HepG2 (cell line): Measurements from ENCODE around the gene RNF25. TPM values are rescaled to one million over a fixed set of nuclear protein-coding genes. Genes with fewer than 3 reads are reported as not detected.

ENCODE experiments used
- ATAC-seq: fragments of 200-7000 bp; cut with Tn5 transposase; 3 replicates; pipeline ENCODE4 v1.9.1; 2020; ENCODE audit warnings: mild to moderate bottlenecking, moderate library complexity
- BruUV-seq: library from RNA; stranded (reverse); fragments of 400-500 nt; replicated peaks from 2 replicates; lab custom pipeline; 2021; lab: Mats Ljungman, UMichigan
- CTCF ChIA-PET: fragments of 300-600 bp; formaldehyde crosslinking; extraction: SDS; loops from one replicate; lab custom pipeline; 2021; ENCODE audit warnings: low total read pairs, inconsistent platforms, low intra/inter-chr PET ratio; lab: Yijun Ruan, JAX
- POLR2A ChIA-PET: fragments of 350-600 bp; sonication (Branson Sonifier 250); formaldehyde crosslinking; loops from one replicate; lab custom pipeline; 2020; ENCODE audit warnings: antibody characterized with exemption, inconsistent platforms; lab: Yijun Ruan, JAX
- DNase-seq: peaks from one replicate; pipeline ENCODE4 v3.0.0-alpha.2; 2015; ENCODE audit warnings: low spot score
- FAIRE-seq: peaks from 3 replicates; lab custom pipeline; 2011; peaks lifted over from hg19 to GRCh38; lab: Jason Lieb, UNC
- H2AFZ ChIP-seq: one replicate; pipeline ENCODE4 v1.6.1; 2011; ENCODE audit warnings: low read length, inconsistent platforms
- H3K27ac ChIP-seq: fragments of 300-600 bp; 3 replicates; pipeline ENCODE4 v1.8.0; 2011; ENCODE audit warnings: mixed run types, mild to moderate bottlenecking, mixed read lengths, low read length, inconsistent platforms; ENCODE audit not compliant: insufficient read depth; ENCODE audit errors: extremely low read length
- H3K27me3 ChIP-seq, 2 experiments: fragments of 200-600 bp in 1 of 2; 2 replicates in 1 of 2; 3 replicates in 1 of 2; pipeline versions ENCODE4 v1.6.0 to v1.8.0; 2011; ENCODE audit warnings: low read length in 2 of 2, mild to moderate bottlenecking in 2 of 2, moderate library complexity in 2 of 2, inconsistent platforms in 1 of 2; ENCODE audit not compliant: insufficient read depth in 2 of 2, control insufficient read depth in 1 of 2
- H3K36me3 ChIP-seq, 2 experiments: fragments of 200-600 bp in 1 of 2; replicated peaks in 1 of 2; 2 replicates in 1 of 2; 3 replicates in 1 of 2; pipeline versions ENCODE4 v1.5.1 to v1.8.0; 2011; ENCODE audit warnings: low read length in 2 of 2, inconsistent platforms in 1 of 2; ENCODE audit not compliant: insufficient read depth in 2 of 2, control insufficient read depth in 1 of 2
- H3K4me1 ChIP-seq: 2 replicates; pipeline ENCODE4 v1.5.1; 2012; ENCODE audit warnings: low read length, inconsistent platforms; ENCODE audit not compliant: insufficient read depth
- H3K4me2 ChIP-seq: 2 replicates; pipeline ENCODE4 v1.6.0; 2011; ENCODE audit warnings: low read depth, low read length, inconsistent platforms
- H3K4me3 ChIP-seq, 3 experiments: fragments of 200-600 bp in 1 of 3; sonication (generic), shearing (Covaris generic) in 1 of 3; replicated peaks in 1 of 3; 2 replicates each; pipeline ENCODE4 v1.5.1; 2011 to 2016; ENCODE audit warnings: low read length in 3 of 3, inconsistent platforms in 2 of 3, low read depth in 2 of 3, mild to moderate bottlenecking in 2 of 3, control low read depth in 1 of 3, mixed read lengths in 1 of 3; ENCODE audit not compliant: insufficient read depth in 1 of 3
- H3K79me2 ChIP-seq: one replicate; pipeline ENCODE4 v1.6.1; 2011; ENCODE audit warnings: low read length, inconsistent platforms; ENCODE audit not compliant: insufficient read depth
- H3K9ac ChIP-seq: 2 replicates; pipeline ENCODE4 v1.6.0; 2011; ENCODE audit warnings: mild to moderate bottlenecking, low read depth, low read length, inconsistent platforms; ENCODE audit not compliant: insufficient read depth
- H3K9me3 ChIP-seq: 2 replicates; pipeline ENCODE4 v1.5.1; 2012; ENCODE audit warnings: mild to moderate bottlenecking, low read length
- H4K20me1 ChIP-seq: 2 replicates; pipeline ENCODE4 v1.6.0; 2011; ENCODE audit warnings: inconsistent platforms, mild to moderate bottlenecking, low read length, moderate library complexity; ENCODE audit not compliant: insufficient read depth
- DNMT1 ChIP-seq: sonication (generic); formaldehyde crosslinking; IDR thresholded peaks from 2 replicates; pipeline ENCODE4 v1.5.1; 2020; ENCODE audit warnings: mild to moderate bottlenecking, missing genetic modification reagents
- IRF9 ChIP-seq: sonication (generic); formaldehyde crosslinking; IDR thresholded peaks from 2 replicates; pipeline ENCODE4 v1.8.0; 2022; ENCODE audit warnings: missing genetic modification reagents, mild to moderate bottlenecking, borderline replicate concordance
- KMT2B ChIP-seq: IDR thresholded peaks from 2 replicates; pipeline ENCODE4 v1.6.1; 2016; ENCODE audit warnings: missing genetic modification reagents, missing compliant biosample characterization
- NFE2 ChIP-seq: sonication (generic); formaldehyde crosslinking; IDR thresholded peaks from 2 replicates; pipeline ENCODE4 v1.4.0; 2020; ENCODE audit warnings: missing genetic modification reagents
- SKIL ChIP-seq: sonication (generic); formaldehyde crosslinking; IDR thresholded peaks from 2 replicates; pipeline ENCODE4 v1.8.0; 2022; ENCODE audit warnings: missing genetic modification reagents, mild to moderate bottlenecking, moderate library complexity, borderline replicate concordance
- TBX2 ChIP-seq: sonication (generic); formaldehyde crosslinking; IDR thresholded peaks from 2 replicates; pipeline ENCODE4 v1.5.0; 2020; ENCODE audit warnings: missing genetic modification reagents, mild to moderate bottlenecking, borderline replicate concordance
- ZBTB38 ChIP-seq: sonication (generic); formaldehyde crosslinking; IDR thresholded peaks from 2 replicates; pipeline ENCODE4 v1.5.1; 2020; ENCODE audit warnings: mild to moderate bottlenecking, missing genetic modification reagents
- ZNF263 ChIP-seq: sonication (generic); formaldehyde crosslinking; IDR thresholded peaks from 2 replicates; pipeline ENCODE4 v1.4.0; 2020; ENCODE audit warnings: missing genetic modification reagents
- ZNF33B ChIP-seq: sonication (generic); formaldehyde crosslinking; IDR thresholded peaks from 2 replicates; pipeline ENCODE4 v1.5.1; 2020; ENCODE audit warnings: mild to moderate bottlenecking, missing genetic modification reagents
- ZNF747 ChIP-seq: sonication (generic); formaldehyde crosslinking; IDR thresholded peaks from 2 replicates; pipeline ENCODE4 v1.8.1; 2023; ENCODE audit warnings: missing genetic modification reagents, mild to moderate bottlenecking, borderline replicate concordance
- ZNF800 ChIP-seq: sonication (generic); formaldehyde crosslinking; IDR thresholded peaks from 2 replicates; pipeline ENCODE4 v1.4.0; 2020; ENCODE audit warnings: missing genetic modification reagents
- WGBS: methylation state at CpG from one replicate; pipeline ENCODE4 v1.1.6; 2017; ENCODE audit warnings: low lambda C conversion rate; 5-methylcytosine and 5-hydroxymethylcytosine counted together
- in situ Hi-C: cut with HindIII; loops from 2 replicates; pipeline ENCODE4 v1.10.0; 2017; ENCODE audit warnings: low pct_unique_long_range_greater_than_20kb; ENCODE audit not compliant: extremely low pct_ligation_motif_present
- intact Hi-C: fragments of 100-400 bp; cut with micrococcal nuclease; formaldehyde crosslinking; loops from one replicate; pipeline ENCODE4 v1.10.0; 2022; ENCODE audit not compliant: unreplicated experiment
- polyA plus RNA-seq, 8 experiments: library from polyadenylated mRNA; depleted of rRNA in 3 of 8; stranded (reverse) in 7 of 8; unstranded in 1 of 8; fragments of >200 nt; fragmentation: Illumina TruSeq in 4 of 8; extraction: Trizol in 4 of 8; gene quantifications; 2 replicates each; pipeline versions ENCODE4 v1.2.1 to v1.2.3, GENCODE V29; 2011 to 2016; ENCODE audit warnings: low read depth in 4 of 8, missing spikeins in 1 of 8, mixed read lengths in 1 of 8; ENCODE audit not compliant: insufficient read depth in 1 of 8
- total RNA-seq, 5 experiments: library from RNA; depleted of rRNA; stranded (reverse); fragments of >200 nt; fragmentation: Illumina TruSeq; extraction: Trizol; gene quantifications; 2 replicates each; pipeline ENCODE4 v1.2.3, GENCODE V29; 2016; ENCODE audit warnings: low read depth in 1 of 5
- TF ChIP-seq, protein P1 (sequence below): sonication (generic); formaldehyde crosslinking; conservative IDR thresholded peaks from 2 replicates; pipeline ENCODE4 v1.8.0; 2022; ENCODE audit warnings: low read depth, missing genetic modification reagents
- TF ChIP-seq, protein P2 (sequence below): sonication (generic); IDR thresholded peaks from 2 replicates; pipeline ENCODE4 v1.6.1; 2016; ENCODE audit warnings: low read depth, borderline replicate concordance

RNF25 gene
- total and polyA plus RNA-seq, 2 of the 13 experiments (the other 11 are each of a cell fraction or from before 2014, with no cell fraction given) = 37.0 to 87.6 TPM

DNA sequence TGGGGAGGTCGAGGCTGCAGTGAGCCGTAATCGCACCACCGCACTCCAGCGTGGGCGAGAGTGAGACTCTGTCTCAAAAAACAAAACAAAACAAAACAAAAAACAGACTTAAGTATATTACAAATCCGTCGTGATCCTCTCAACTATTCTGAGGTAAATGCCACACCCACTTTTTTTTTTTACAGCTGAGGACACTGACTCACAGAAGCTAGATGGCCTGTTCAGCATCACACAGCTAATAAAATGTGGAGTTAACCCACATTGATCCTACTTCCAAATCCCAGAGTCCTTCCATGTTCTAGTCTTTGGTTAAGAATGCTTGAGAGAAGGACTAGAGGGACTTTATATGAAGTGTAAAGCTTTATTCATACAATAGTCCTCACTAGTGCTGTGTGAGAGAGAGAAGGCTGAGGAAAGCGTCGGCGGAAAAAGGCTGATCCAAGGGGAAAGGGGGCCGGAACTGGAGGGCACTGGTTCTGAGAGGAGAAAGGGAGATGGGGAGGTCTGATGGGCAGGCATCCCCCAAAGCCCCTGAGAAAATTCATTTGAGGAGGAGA lies 627 bp downstream of the RNF25 start:
- H3K4me1 ChIP-seq = peaks cover 18% of the 10 kb centered on the region
- ATAC-seq (peak; percentile 39), DNase-seq (no peak), FAIRE-seq (no peak)
- ChIA-PET POLR2A (interaction anchor here (0.6 to 7.3 kb wide), 10 partner anchors 8 to 111 kb away, joined by 3 to 130 read pairs (median 4); partner anchors contain the start of genes BCS1L, CYP27A1, TTLL4 and ZNF142), CTCF (no interaction called here)
- in situ Hi-C loops = no loop called here
- WGBS = 28% methylated on average over 12 of the region's 12 CpGs
- intact Hi-C loops = no loop called here
- H3K27ac ChIP-seq = peak overlapping the region; percentile 63
- peaks cover 8 to 27% of the 10 kb centered on the region in 2 experiments for H3K36me3 ChIP-seq
- H3K79me2 ChIP-seq = peaks cover 15% of the 10 kb centered on the region
- H3K4me2 ChIP-seq = peak overlapping the region; percentile 92
- H3K27me3 ChIP-seq = no peaks in the 10 kb centered on the region; a peak in 1 of 5 replicates
- H3K4me3 ChIP-seq = peak overlapping the region; percentile 80 to 99 (median 98)
- H4K20me1 ChIP-seq = no peaks in the 10 kb centered on the region
- no TSS peak for BruUV-seq
- H3K9me3 ChIP-seq = no peaks in the 10 kb centered on the region
- H2AFZ ChIP-seq = no peak overlapping the region
- H3K9ac ChIP-seq = peak overlapping the region; percentile 78
- TF ChIP-seq SKIL (CRISPR knock-in tag) (no peak), KMT2B (no peak), IRF9 (CRISPR knock-in tag) (0 out of 2 replicates have a peak, but pooled peaks have one; percentile 64), ZNF800 (CRISPR knock-in tag) (no peak), TBX2 (CRISPR knock-in tag) (no peak), DNMT1 (CRISPR knock-in tag) (no peak), ZNF33B (no peak), NFE2 (no peak), ZNF263 (CRISPR knock-in tag) (no peak), ZNF747 (0 out of 2 replicates have a peak, but pooled peaks have one; percentile 17), ZBTB38 (CRISPR knock-in tag) (no peak)
- TF ChIP-seq, protein P1, sequence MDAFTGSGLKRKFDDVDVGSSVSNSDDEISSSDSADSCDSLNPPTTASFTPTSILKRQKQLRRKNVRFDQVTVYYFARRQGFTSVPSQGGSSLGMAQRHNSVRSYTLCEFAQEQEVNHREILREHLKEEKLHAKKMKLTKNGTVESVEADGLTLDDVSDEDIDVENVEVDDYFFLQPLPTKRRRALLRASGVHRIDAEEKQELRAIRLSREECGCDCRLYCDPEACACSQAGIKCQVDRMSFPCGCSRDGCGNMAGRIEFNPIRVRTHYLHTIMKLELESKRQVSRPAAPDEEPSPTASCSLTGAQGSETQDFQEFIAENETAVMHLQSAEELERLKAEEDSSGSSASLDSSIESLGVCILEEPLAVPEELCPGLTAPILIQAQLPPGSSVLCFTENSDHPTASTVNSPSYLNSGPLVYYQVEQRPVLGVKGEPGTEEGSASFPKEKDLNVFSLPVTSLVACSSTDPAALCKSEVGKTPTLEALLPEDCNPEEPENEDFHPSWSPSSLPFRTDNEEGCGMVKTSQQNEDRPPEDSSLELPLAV = no peak
- TF ChIP-seq, protein P2, sequence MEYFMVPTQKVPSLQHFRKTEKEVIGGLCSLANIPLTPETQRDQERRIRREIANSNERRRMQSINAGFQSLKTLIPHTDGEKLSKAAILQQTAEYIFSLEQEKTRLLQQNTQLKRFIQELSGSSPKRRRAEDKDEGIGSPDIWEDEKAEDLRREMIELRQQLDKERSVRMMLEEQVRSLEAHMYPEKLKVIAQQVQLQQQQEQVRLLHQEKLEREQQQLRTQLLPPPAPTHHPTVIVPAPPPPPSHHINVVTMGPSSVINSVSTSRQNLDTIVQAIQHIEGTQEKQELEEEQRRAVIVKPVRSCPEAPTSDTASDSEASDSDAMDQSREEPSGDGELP = peak; percentile 24; the same call in 1 of the 2 replicates
